ENCODE data around the gene CPAMD8.
"Not testable (repeated sequence)": the region's sequence is repeated elsewhere in the genome, so short reads cannot be mapped to it uniquely, and the experiment has no call there.

The CPAMD8 gene

DNA sequence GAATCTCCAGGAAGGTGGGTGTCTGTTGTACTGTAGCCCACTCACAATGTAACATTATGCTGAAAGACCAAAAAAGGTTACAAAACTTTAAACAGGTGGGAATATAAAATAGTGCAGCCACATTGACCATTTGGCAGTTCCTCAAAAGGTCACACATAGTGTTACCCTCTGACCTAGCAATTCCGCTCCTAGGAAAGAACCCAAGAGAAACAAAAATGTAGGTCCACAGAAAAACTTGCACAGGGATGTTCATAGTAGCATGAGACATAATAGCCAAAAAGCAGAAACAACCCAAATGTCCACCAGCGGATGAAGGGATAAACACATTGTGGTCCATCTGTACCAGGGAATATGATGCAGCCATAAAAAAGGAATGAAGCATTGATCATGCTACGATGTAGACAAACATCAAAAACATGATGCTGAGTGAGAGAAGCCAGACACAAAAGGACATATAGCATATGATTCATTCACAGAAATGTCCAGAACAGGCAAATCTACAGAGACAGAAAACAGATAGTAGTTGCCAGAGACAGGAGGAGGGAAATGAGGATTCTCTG, 27.9 kb downstream of the CPAMD8 start:
- DNase-seq (ENCODE audit: low spot score), result no peak

DNA sequence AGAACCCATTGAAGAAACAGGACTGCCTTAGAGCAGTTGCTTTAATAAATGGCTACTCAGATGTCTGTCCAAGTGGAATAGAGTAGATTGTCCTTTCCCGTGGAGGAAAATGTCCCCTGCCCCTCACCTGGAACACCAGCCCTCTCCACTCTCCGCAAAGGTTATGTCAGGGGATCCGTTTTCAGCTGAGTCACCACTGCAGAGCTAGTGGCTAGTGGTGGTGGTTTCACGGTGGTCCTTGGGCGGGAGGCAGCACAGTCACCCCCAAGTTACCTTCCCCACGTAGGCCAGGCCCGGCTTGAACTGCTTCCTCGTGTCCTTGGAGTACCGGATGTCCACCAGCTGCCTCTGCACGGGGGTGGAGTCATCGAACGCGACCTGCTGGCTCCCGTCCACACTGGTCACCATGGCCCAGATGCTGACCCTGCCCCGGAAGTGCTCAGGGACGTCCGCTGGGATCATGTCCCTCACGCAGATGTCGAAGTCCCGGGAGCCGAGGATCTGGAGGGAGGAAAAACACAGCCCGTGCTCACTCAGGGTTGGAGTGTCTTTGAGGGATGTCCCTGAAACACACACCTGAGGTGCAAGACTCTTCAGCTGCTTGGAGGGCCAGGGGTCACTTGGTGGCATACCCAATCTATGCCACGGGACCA, 29.6 kb downstream of the CPAMD8 start:
- not testable (repeated sequence) for DNase-seq (ENCODE audit: low spot score)

DNA sequence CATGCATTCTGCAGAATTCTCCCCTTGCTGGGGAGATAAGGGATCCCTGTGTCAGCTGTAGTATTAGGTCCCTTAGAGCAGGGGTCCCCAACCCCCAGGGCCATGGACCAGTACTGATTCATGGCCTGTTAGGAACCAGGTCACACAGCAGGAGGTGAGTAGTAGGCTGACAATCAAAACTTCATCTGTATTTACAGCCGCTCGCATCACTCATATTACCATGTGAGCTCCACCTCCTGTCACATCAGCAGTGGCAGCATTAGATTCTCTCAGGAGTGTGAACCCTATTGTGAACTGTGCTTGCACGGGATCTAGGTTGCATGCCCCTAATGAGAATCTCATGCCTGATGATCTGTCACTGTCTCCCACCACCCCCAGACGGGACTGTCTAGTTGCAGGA, 37.9 kb downstream of the CPAMD8 start:
- DNase-seq (ENCODE audit: low spot score), result no peak

- DNase-seq (ENCODE audit: low spot score), result no peak
These were observed 41.2 kb downstream of the CPAMD8 start for GRCh38 chr19:16985403-16985802.

- not testable (repeated sequence) for DNase-seq (ENCODE audit: low spot score)
These were observed 44.0 kb downstream of the CPAMD8 start for GRCh38 chr19:16982586-16982985.

GRCh38 chr19:16978839-16979802, 47.5 kb downstream of the CPAMD8 start:
- DNase-seq (ENCODE audit: low spot score), result no peak

DNA sequence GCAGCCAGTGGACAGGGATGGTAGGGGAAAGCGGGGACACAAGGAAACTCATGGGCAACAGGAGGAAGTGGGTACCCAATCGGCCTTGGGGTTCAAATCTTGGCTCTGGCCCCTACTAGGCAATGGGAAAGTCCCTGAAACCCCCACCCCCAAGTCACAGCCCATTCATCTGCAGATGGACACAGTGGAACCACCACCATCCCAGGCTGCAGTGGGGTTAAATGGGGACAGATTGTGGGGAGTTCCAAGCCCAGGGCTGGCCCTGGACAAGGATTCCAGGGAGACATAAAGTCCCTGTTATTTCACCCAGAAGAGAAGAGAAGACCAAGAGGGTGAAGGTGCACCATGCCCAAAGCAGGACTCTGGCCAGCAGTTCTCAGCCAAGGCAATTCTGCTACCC, 48.5 kb downstream of the CPAMD8 start:
- DNase-seq (ENCODE audit: low spot score), result no peak

GRCh38 chr19:16977306-16977705, 49.3 kb downstream of the CPAMD8 start:
- no peak for DNase-seq (ENCODE audit: low spot score)

GRCh38 chr19:16976446-16976845, 50.2 kb downstream of the CPAMD8 start:
- no peak for DNase-seq (ENCODE audit: low spot score)

GRCh38 chr19:16970821-16971220, 55.8 kb downstream of the CPAMD8 start:
- DNase-seq (ENCODE audit: low spot score), result no peak

- no peak for DNase-seq (ENCODE audit: low spot score)
These were observed 57.5 kb downstream of the CPAMD8 start for GRCh38 chr19:16969135-16969534.

GRCh38 chr19:16960996-16961822, 65.4 kb downstream of the CPAMD8 start:
- DNase-seq (ENCODE audit: low spot score), result not testable (repeated sequence)

DNA sequence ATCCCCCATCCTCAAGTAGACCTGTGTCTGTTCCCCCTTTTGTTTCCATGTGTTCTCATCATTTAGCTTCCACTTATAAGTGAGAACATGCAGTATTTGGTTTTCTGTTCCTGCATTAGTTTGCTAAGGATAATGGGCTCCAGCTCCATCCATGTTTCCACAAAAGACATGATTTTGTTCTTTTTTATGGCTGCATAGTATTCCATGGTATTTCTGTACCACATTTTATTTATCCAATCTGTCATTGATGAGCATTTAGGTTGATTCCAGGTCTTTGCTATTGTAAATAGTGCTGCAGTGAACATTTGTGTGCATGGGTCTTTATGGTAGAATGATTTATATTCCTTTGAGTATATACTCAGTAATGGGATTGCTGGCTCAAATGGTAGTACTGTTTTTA, 68.3 kb downstream of the CPAMD8 start:
- DNase-seq (ENCODE audit: low spot score), result not testable (repeated sequence)

DNA sequence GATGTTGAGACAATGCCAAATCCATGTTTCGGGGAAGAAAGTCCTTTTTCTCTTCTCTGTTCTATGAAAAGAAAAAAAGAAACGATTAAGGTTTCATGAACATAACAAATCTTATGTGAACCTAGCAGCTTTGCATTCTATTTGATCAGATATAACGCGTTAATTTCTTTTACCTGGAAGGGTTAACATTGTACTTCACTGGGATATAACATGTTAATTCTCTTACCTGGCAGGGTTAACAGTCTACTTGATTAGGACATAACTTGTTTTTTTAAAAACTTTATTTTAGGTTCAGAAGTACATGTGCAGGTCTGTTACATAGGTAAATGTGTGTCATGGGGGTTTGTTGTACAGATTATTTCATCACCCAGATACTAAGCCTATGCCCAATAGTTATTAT, 68.8 kb downstream of the CPAMD8 start:
- no peak for DNase-seq (ENCODE audit: low spot score)

- peak; percentile 57 for DNase-seq (ENCODE audit: low spot score)
These were observed 69.4 kb downstream of the CPAMD8 start for GRCh38 chr19:16957151-16957701.

GRCh38 chr19:16955161-16955560, 71.4 kb downstream of the CPAMD8 start:
- no peak for DNase-seq (ENCODE audit: low spot score)

GRCh38 chr19:16952046-16952445, 74.6 kb downstream of the CPAMD8 start:
- DNase-seq (ENCODE audit: low spot score), result no peak

DNA sequence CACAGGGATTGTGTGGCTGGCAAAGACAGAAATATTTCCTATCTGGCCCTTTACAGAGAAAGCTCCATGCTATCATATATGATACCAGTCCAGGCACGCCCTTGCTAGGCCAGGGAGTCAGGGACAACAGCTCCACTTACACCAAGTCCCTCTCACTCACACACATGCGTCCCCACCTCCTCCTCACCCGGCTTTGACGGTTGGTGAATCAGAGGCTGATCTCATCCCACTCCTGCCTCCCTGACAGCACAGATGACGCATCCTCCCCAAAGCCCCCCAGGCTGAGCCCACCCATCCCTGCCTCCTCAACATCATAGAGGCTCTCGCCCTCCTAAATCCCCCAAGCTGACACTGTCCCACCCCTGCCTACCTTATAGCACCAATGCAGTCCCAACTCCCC, 75.1 kb downstream of the CPAMD8 start:
- no peak for DNase-seq (ENCODE audit: low spot score)

GRCh38 chr19:16949496-16950023, 77.0 kb downstream of the CPAMD8 start:
- no peak for DNase-seq (ENCODE audit: low spot score)

GRCh38 chr19:16946951-16947940, 79.4 kb downstream of the CPAMD8 start:
- no peak for DNase-seq (ENCODE audit: low spot score)
